Fibroblast of lung (primary cell): Measurements from ENCODE around the gene AFMID.

Source experiments
- EZH2 ChIP-seq: IDR thresholded peaks from 2 replicates; pipeline ENCODE4 v1.5.1; 2012; ENCODE audit warnings: low read length, control low read depth, mild to moderate bottlenecking; ENCODE audit errors: missing control alignments
- TF ChIP-seq, protein P1 (sequence below), 2 donors: IDR thresholded peaks in 1 of 2; conservative IDR thresholded peaks in 1 of 2; 1 replicate in 1 of 2; 2 replicates in 1 of 2; pipeline ENCODE4 v1.5.1; 2011 to 2012; ENCODE audit warnings: low read length in 2 of 2, control low read depth in 1 of 2, inconsistent platforms in 1 of 2, low read depth in 1 of 2, mild to moderate bottlenecking in 1 of 2

DNA sequence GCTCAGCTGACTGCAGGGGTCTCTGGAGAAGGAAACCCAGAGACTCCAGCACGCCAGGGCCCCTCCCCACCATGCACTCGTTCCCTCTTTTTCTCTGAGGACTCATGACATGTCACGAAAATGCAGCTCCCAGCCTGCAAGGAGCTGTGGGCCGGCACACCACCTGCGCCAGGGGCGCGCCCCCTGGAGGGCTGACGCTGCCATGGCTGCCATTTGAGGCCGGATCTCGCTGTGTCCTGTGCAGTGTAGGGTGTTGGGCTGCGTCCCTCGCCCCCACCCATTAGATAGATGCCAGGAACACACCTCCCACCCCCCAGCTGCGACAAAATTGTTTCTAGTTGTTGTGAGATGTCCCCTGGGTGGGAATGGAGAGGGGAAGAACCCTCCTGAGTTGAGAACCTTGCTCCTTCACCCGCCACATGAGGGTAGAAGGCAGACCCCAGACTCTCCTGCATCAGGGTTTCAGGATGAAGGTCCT lies 10.6 kb upstream of the AFMID start:
- TF ChIP-seq, protein P1, sequence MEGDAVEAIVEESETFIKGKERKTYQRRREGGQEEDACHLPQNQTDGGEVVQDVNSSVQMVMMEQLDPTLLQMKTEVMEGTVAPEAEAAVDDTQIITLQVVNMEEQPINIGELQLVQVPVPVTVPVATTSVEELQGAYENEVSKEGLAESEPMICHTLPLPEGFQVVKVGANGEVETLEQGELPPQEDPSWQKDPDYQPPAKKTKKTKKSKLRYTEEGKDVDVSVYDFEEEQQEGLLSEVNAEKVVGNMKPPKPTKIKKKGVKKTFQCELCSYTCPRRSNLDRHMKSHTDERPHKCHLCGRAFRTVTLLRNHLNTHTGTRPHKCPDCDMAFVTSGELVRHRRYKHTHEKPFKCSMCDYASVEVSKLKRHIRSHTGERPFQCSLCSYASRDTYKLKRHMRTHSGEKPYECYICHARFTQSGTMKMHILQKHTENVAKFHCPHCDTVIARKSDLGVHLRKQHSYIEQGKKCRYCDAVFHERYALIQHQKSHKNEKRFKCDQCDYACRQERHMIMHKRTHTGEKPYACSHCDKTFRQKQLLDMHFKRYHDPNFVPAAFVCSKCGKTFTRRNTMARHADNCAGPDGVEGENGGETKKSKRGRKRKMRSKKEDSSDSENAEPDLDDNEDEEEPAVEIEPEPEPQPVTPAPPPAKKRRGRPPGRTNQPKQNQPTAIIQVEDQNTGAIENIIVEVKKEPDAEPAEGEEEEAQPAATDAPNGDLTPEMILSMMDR (conservative IDR thresholded peaks at IDR 0.05 in 1 of 2, IDR thresholded peaks at IDR 0.05 in 1 of 2; ENCODE audit: low read depth in 1 of 2, low read length in 2 of 2) = peak; percentile 73 to 84
- no peak for TF ChIP-seq EZH2
